Peyer's patch (tissue), 4 donors: ENCODE measurements around the gene MAP3K13.

Experiments
- POLR2A ChIP-seq, 2 donors: fragments of 450-650 bp; IDR thresholded peaks; one replicate each; pipeline ENCODE4 v1.5.1; 2017; ENCODE audit warnings: antibody characterized with exemption in 2 of 2, mild to moderate bottlenecking in 2 of 2, moderate library complexity in 2 of 2
- TF ChIP-seq, protein P1 (sequence below), 6 experiments: fragments of 450-650 bp in 4 of 6; fragments of 200-600 bp in 2 of 6; sonication (generic) in 1 of 6; IDR thresholded peaks; one replicate each; pipeline ENCODE4 v1.5.1; 2017 to 2019; ENCODE audit warnings: antibody characterized with exemption in 6 of 6, mild to moderate bottlenecking in 3 of 6, moderate library complexity in 1 of 6

GRCh38 chr3:185339945-185340344, 23.0 kb upstream of the MAP3K13 start:
- TF ChIP-seq, protein P1, sequence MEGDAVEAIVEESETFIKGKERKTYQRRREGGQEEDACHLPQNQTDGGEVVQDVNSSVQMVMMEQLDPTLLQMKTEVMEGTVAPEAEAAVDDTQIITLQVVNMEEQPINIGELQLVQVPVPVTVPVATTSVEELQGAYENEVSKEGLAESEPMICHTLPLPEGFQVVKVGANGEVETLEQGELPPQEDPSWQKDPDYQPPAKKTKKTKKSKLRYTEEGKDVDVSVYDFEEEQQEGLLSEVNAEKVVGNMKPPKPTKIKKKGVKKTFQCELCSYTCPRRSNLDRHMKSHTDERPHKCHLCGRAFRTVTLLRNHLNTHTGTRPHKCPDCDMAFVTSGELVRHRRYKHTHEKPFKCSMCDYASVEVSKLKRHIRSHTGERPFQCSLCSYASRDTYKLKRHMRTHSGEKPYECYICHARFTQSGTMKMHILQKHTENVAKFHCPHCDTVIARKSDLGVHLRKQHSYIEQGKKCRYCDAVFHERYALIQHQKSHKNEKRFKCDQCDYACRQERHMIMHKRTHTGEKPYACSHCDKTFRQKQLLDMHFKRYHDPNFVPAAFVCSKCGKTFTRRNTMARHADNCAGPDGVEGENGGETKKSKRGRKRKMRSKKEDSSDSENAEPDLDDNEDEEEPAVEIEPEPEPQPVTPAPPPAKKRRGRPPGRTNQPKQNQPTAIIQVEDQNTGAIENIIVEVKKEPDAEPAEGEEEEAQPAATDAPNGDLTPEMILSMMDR (IDR thresholded peaks at IDR 0.05), result no peak
- no peak for TF ChIP-seq POLR2A (IDR thresholded peaks at IDR 0.05)
